ENCODE results near the gene PTGS2.
"Not testable (repeated sequence)": the region's sequence is repeated elsewhere in the genome, so short reads cannot be mapped to it uniquely, and the experiment has no call there.

DNA sequence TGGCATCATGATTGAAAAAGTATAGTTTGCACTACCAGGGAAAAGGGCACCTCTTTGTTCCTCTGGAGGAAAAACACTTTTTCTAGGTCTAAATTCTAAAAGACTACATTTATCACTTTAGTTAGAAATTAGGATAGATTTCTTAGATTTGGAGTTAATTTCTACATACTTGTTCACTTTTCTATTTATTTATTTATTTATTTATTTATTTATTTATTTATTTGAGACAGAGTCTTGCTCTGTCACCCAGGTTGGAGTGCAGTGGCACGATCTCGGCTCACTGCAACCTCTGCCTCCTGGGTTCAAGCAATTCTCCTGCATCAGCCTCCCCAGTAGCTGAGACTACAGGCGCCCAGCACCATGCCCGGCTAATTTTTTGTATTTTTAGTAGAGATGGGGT, 32.2 kb downstream of the PTGS2 start:
- not testable (repeated sequence) for TF ChIP-seq POLR2A, TAF1, POLR2AphosphoS5 (IDR thresholded peaks at IDR 0.05; ENCODE audit: low read depth, low read length)

Data from GM12891 (cell line).